ENCODE measurements around the gene GDF2. TPM values are rescaled to one million over a fixed set of nuclear protein-coding genes. Genes with fewer than 3 reads are reported as not detected.

Gene GDF2
- total and polyA plus RNA-seq, 12 donors: not detected

GRCh38 chr10:47311932-47312662 is 10.2 kb upstream of the GDF2 start:
- TF ChIP-seq, protein P1, sequence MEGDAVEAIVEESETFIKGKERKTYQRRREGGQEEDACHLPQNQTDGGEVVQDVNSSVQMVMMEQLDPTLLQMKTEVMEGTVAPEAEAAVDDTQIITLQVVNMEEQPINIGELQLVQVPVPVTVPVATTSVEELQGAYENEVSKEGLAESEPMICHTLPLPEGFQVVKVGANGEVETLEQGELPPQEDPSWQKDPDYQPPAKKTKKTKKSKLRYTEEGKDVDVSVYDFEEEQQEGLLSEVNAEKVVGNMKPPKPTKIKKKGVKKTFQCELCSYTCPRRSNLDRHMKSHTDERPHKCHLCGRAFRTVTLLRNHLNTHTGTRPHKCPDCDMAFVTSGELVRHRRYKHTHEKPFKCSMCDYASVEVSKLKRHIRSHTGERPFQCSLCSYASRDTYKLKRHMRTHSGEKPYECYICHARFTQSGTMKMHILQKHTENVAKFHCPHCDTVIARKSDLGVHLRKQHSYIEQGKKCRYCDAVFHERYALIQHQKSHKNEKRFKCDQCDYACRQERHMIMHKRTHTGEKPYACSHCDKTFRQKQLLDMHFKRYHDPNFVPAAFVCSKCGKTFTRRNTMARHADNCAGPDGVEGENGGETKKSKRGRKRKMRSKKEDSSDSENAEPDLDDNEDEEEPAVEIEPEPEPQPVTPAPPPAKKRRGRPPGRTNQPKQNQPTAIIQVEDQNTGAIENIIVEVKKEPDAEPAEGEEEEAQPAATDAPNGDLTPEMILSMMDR (IDR thresholded peaks at IDR 0.05): peak; percentile 59 to 94 (median 84)
- H3K4me3 ChIP-seq: no peak overlapping the region
- peak; percentile 79 to 82 for DNase-seq
- H3K27me3 ChIP-seq: peaks cover 0 to 20% (median 6%) of the 10 kb centered on the region in 7 donors
- H3K4me1 ChIP-seq: peaks cover 0 to 13% (median 4%) of the 10 kb centered on the region in 9 donors
- H3K36me3 ChIP-seq: no peaks in the 10 kb centered on the region
- H3K9me3 ChIP-seq: no peaks in the 10 kb centered on the region
- H3K27ac ChIP-seq: no peak overlapping the region
- peak; percentile 81 to 96 (median 94) for ATAC-seq
- 24 to 27% methylated on average over 20 of the region's 20 CpGs for WGBS, 2 donors
- intact Hi-C loops (cut with DNase I): loop anchor here (1.0 to 5.0 kb wide), 7 partner anchors 263 to 288 kb away; no protein-coding TSS in a partner anchor

GRCh38 chr10:47312663-47312995 is 9.6 kb upstream of the GDF2 start:
- DNase-seq (no peak), ATAC-seq (no peak)
- intact Hi-C loops (cut with DNase I): loop anchor here in 9 of 10 donors (1.0 to 5.0 kb wide), 6 partner anchors 265 to 288 kb away; no protein-coding TSS in a partner anchor
- Histone ChIP-seq H3K9me3 (no peaks in the 10 kb centered on the region), H3K27me3 (peaks cover 0 to 20% (median 6%) of the 10 kb centered on the region in 7 donors), H3K4me1 (peaks cover 0 to 13% (median 4%) of the 10 kb centered on the region in 9 donors), H3K4me3 (no peak overlapping the region), H3K36me3 (no peaks in the 10 kb centered on the region), H3K27ac (no peak overlapping the region)
- TF ChIP-seq, protein P1 (IDR thresholded peaks at IDR 0.05): no peak
- WGBS, 2 donors: 81 to 84% methylated on average over 7 of the region's 7 CpGs

GRCh38 chr10:47314416-47314970 is 7.8 kb upstream of the GDF2 start:
- Histone ChIP-seq H3K27me3 (peaks cover 0 to 9% (median 6%) of the 10 kb centered on the region in 7 donors), H3K4me3 (no peak overlapping the region), H3K9me3 (no peaks in the 10 kb centered on the region), H3K36me3 (no peaks in the 10 kb centered on the region), H3K27ac (no peak overlapping the region), H3K4me1 (peaks cover 0 to 13% (median 4%) of the 10 kb centered on the region in 9 donors)
- ATAC-seq (no peak), DNase-seq (no peak)
- WGBS, 2 donors: 69 to 85% methylated on average over 9 of the region's 9 CpGs
- intact Hi-C loops (cut with DNase I): loop anchor here in 5 of 10 donors (2.0 to 5.0 kb wide), 3 partner anchors 267 to 287 kb away; no protein-coding TSS in a partner anchor
- TF ChIP-seq, protein P1 (IDR thresholded peaks at IDR 0.05): no peak

- Histone ChIP-seq H3K4me1 (peaks cover 0 to 13% (median 4%) of the 10 kb centered on the region in 9 donors), H3K27ac (no peak overlapping the region), H3K9me3 (no peaks in the 10 kb centered on the region), H3K27me3 (peaks cover 0 to 7% (median 0%) of the 10 kb centered on the region in 7 donors), H3K36me3 (no peaks in the 10 kb centered on the region), H3K4me3 (no peak overlapping the region)
- no peak for DNase-seq
- intact Hi-C loops (cut with DNase I): loop anchor here in 1 of 10 donors (2.0 kb wide), 1 partner anchor 269 kb away; no protein-coding TSS in a partner anchor
- no peak for ATAC-seq
- WGBS, 2 donors: 88 to 89% methylated on average over 2 of the region's 2 CpGs
- TF ChIP-seq, protein P1 (IDR thresholded peaks at IDR 0.05): no peak
Observed at GRCh38 chr10:47315421-47315820, 6.8 kb upstream of the GDF2 start.

Measured in heart right ventricle (tissue), 16 donors.